ENCODE measurements around the gene CLN3. TPM values are rescaled to one million over a fixed set of nuclear protein-coding genes. Genes with fewer than 3 reads are reported as not detected.
"Not testable (repeated sequence)": the region's sequence is repeated elsewhere in the genome, so short reads cannot be mapped to it uniquely, and the experiment has no call there.

CLN3 gene
- total RNA-seq, 2 experiments from 2014 or later = 52.2 to 53.7 TPM

GRCh38 chr16:28477311-28477920, 14.5 kb downstream of the CLN3 start:
- POLR2A ChIA-PET = no interaction called here
- H3K9me3 Mint-ChIP-seq (ENCODE audit: insufficient read depth) = no peaks in the 10 kb centered on the region
- H3K4me1 Mint-ChIP-seq (ENCODE audit: low read depth) = peaks cover 5% of the 10 kb centered on the region
- DNase-seq (no peak), ATAC-seq (no peak)
- no peak overlapping the region for H3K4me3 Mint-ChIP-seq
- H3K27ac Mint-ChIP-seq = no peak overlapping the region
- CTCF ChIA-PET = no interaction called here
- H3K27me3 Mint-ChIP-seq (ENCODE audit: low read depth) = no peaks in the 10 kb centered on the region
- H3K36me3 Mint-ChIP-seq (ENCODE audit: low read depth) = peaks cover 26% of the 10 kb centered on the region

GRCh38 chr16:28475221-28475620, 16.7 kb downstream of the CLN3 start:
- H3K9me3 Mint-ChIP-seq (ENCODE audit: insufficient read depth) = no peaks in the 10 kb centered on the region
- no peak for ATAC-seq
- no peak for DNase-seq
- H3K27ac Mint-ChIP-seq = peak overlapping the region; percentile 35
- H3K27me3 Mint-ChIP-seq (ENCODE audit: low read depth) = no peaks in the 10 kb centered on the region
- no peak overlapping the region for H3K4me3 Mint-ChIP-seq
- H3K36me3 Mint-ChIP-seq (ENCODE audit: low read depth) = peaks cover 21% of the 10 kb centered on the region
- CTCF ChIA-PET = no interaction called here
- peaks cover 5% of the 10 kb centered on the region for H3K4me1 Mint-ChIP-seq (ENCODE audit: low read depth)
- POLR2A ChIA-PET = interaction anchor here (0.6 kb wide), 1 partner anchor 119 kb away, joined by 3 read pairs; no protein-coding TSS in a partner anchor

DNA sequence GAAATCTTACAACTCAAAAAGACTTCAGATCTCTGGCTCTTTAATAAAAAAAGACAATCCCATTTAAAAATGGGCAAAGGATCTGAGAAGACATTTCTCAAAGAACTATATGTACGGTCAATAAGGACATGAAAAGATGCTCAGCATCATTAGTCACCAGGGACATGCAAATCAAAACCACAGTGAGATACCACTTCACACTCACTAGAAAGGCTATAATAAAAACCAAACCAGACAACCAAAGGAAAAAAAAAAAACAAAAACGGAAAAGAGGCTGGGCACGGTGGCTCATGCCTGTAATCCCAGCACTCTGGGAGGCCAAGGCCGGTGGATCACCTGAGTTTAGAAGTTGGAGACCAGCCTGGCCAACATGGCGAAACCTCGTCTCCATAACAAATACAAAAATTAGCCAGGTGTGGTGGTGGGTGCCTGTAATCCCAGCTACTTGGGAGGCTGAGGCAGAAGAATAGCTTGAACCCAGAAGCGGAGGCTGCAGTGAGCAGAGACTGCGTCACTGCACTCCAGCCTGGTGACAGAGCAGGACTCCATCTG, 18.1 kb downstream of the CLN3 start:
- H3K4me3 Mint-ChIP-seq = no peak overlapping the region
- peaks cover 5% of the 10 kb centered on the region for H3K4me1 Mint-ChIP-seq (ENCODE audit: low read depth)
- H3K36me3 Mint-ChIP-seq (ENCODE audit: low read depth) = peaks cover 18% of the 10 kb centered on the region
- peak overlapping the region; percentile 30 for H3K27ac Mint-ChIP-seq
- no peaks in the 10 kb centered on the region for H3K27me3 Mint-ChIP-seq (ENCODE audit: low read depth)
- no peak for DNase-seq
- H3K9me3 Mint-ChIP-seq (ENCODE audit: insufficient read depth) = no peaks in the 10 kb centered on the region
- ChIA-PET CTCF (no interaction called here), POLR2A (no interaction called here)
- no peak for ATAC-seq

DNA sequence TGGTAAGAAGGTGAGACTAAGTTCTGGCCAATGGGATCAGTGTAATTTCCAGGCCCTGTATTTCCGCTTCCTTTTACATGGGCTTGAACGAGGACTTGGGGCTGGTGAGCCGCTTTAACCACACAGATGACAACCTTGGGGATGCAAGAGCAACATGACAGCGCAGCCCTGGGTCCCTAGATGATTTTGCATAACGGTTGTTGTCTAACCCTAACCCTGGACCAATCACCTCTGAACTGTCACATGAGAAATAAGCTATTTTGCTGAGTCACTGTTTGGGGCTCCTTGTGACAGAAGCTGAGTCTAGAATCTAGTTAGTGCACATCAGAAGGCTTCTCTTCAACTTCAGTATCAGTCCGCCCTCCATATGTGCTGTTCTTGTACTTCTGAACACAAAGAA, 44.8 kb downstream of the CLN3 start:
- H3K4me1 Mint-ChIP-seq (ENCODE audit: low read depth); DNase-seq; POLR2A ChIA-PET; ATAC-seq; H3K27me3 Mint-ChIP-seq (ENCODE audit: low read depth); H3K4me3 Mint-ChIP-seq; H3K36me3 Mint-ChIP-seq (ENCODE audit: low read depth); H3K9me3 Mint-ChIP-seq (ENCODE audit: insufficient read depth); CTCF ChIA-PET; H3K27ac Mint-ChIP-seq: not testable (repeated sequence)

DNA sequence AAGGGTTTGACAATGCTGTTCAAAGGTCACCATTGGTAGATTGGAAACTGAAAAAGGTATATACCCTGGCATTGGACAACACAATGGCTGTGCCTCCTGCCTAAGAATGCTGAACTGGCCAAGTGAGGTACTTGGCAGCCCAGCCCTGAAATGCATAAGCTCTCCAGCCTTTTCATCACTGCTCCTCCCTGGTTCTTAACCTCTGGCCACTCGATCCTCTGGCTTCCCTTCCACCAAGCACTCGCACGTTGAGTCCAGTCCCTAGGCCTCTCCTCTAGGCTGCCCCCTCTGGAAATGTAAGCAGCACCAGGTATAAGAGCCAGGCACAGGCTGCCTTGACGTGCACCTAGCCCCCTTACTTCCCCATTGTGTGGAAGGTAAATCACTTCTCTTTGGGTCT, 45.5 kb downstream of the CLN3 start:
- H3K4me3 Mint-ChIP-seq; ATAC-seq; H3K9me3 Mint-ChIP-seq (ENCODE audit: insufficient read depth); CTCF ChIA-PET; H3K4me1 Mint-ChIP-seq (ENCODE audit: low read depth); DNase-seq; H3K27me3 Mint-ChIP-seq (ENCODE audit: low read depth); H3K36me3 Mint-ChIP-seq (ENCODE audit: low read depth); POLR2A ChIA-PET; H3K27ac Mint-ChIP-seq: not testable (repeated sequence)

DNA sequence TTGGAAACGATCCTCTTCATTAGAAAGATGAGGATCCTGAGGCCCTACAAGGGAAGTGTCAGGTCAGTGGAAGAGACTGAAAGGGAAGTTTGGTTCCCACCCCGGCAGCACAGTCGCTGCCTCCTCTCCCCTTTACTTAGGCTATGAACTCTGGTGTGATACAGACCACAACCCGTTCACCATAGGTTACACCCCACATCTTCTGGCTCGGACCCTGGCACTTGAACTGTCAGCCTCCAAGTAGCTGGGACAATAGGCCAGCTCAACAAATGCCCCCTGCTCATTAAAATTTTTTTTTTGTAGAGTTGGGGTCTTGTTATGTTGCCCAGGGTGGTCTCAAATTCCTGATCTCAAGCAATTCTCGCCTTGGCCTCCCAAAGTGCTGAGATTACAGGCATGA, 47.9 kb downstream of the CLN3 start:
- H3K4me3 Mint-ChIP-seq; H3K9me3 Mint-ChIP-seq (ENCODE audit: insufficient read depth); H3K4me1 Mint-ChIP-seq (ENCODE audit: low read depth); CTCF ChIA-PET; H3K27me3 Mint-ChIP-seq (ENCODE audit: low read depth); ATAC-seq; DNase-seq; H3K36me3 Mint-ChIP-seq (ENCODE audit: low read depth); H3K27ac Mint-ChIP-seq; POLR2A ChIA-PET: not testable (repeated sequence)

DNA sequence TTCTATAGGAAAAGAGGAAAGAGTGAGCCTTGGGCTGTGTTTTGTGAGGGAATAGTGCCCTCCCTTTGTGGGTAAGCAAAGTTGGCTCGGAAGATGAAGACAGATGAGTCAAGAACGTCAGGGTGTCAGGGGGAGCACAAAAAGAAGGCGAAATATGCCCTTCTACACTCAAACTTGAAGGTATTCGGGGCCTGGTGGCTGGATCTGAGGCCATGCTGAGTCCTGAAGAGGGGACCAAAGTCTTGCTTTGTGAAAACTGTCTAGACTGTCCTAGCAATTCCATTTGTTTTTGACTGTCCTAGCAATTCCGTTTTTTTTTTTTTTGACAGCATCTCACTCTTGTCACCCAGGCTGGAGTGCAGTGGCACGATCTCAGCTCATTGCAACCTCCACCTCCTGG, 53.0 kb downstream of the CLN3 start:
- DNase-seq; H3K4me1 Mint-ChIP-seq (ENCODE audit: low read depth); H3K9me3 Mint-ChIP-seq (ENCODE audit: insufficient read depth); H3K36me3 Mint-ChIP-seq (ENCODE audit: low read depth); ATAC-seq; H3K27me3 Mint-ChIP-seq (ENCODE audit: low read depth); H3K4me3 Mint-ChIP-seq; H3K27ac Mint-ChIP-seq; CTCF ChIA-PET; POLR2A ChIA-PET: not testable (repeated sequence)

DNA sequence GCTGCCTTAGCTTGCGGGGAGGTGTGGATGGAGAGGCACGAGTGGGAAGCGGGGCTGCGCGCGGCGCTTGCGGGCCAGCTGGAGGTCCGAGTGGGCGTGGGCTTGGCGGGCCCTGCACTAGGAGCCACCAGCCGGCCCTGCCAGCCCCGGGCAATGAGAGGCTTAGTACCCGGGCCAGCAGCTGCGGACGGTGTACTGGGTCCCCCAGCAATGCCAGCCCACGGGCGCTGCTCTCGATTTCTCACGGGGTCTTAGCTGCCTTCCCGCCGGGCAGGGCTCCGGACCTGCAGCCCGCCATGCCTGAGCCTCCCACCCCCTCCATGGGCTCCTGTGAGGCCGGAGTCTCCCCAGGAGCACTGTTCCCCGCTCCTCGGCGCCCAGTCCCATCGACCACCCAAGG, 56.5 kb downstream of the CLN3 start:
- not testable (repeated sequence) for H3K36me3 Mint-ChIP-seq (ENCODE audit: low read depth); H3K9me3 Mint-ChIP-seq (ENCODE audit: insufficient read depth); H3K4me3 Mint-ChIP-seq

More for the DNA sequence above, 56.5 kb downstream of the CLN3 start:
- DNase-seq; H3K4me1 Mint-ChIP-seq (ENCODE audit: low read depth); CTCF ChIA-PET; ATAC-seq; H3K27ac Mint-ChIP-seq; POLR2A ChIA-PET; H3K27me3 Mint-ChIP-seq (ENCODE audit: low read depth): not testable (repeated sequence)

Other genes starting within 250 kb of the CLN3 start
- gene SBK1, start 199.5 kb downstream of the CLN3 start, total RNA-seq = 10 to 100 TPM; 10.0 to 10.7 TPM
- 1 to 10 TPM in 1 of 2 experiments, under 1 TPM in 1; 0.99 to 1.8 TPM for gene NPIPB6, start 128.6 kb downstream of the CLN3 start, total RNA-seq
- 10 to 100 TPM; 58.8 to 62.8 TPM for gene EIF3CL, start 88.2 kb downstream of the CLN3 start, total RNA-seq
- not detected for gene NPIPB7, start 19.7 kb downstream of the CLN3 start, total RNA-seq
- gene APOBR, start 2.6 kb upstream of the CLN3 start, total RNA-seq = 10 to 100 TPM; 32.2 to 33.2 TPM
- not detected for gene IL27, start 14.8 kb upstream of the CLN3 start, total RNA-seq
- not detected for gene NUPR1, start 46.9 kb upstream of the CLN3 start, total RNA-seq
- 10 to 100 TPM; 42.2 to 49.1 TPM for gene SGF29, start 61.8 kb upstream of the CLN3 start, total RNA-seq
- under 1 TPM; 0.42 to 0.57 TPM for gene SULT1A2, start 105.0 kb upstream of the CLN3 start, total RNA-seq
- gene SULT1A1, start 118.0 kb upstream of the CLN3 start, total RNA-seq = 10 to 100 TPM; 11.8 to 13.0 TPM
- 1 to 10 TPM in 1 of 2 experiments, under 1 TPM in 1; 0.89 to 1.0 TPM for gene NPIPB8, start 146.0 kb upstream of the CLN3 start, total RNA-seq
- gene EIF3C, start 219.4 kb upstream of the CLN3 start, total RNA-seq = 100 to 1,000 TPM; 442 to 461 TPM

Measured in activated CD8-positive, alpha-beta T cell treated with anti-CD3 and anti-CD28 coated beads, Interleukin-2, amount 10 ng/mL, durations not matched to agents 7 days and 5 days (primary cell).